Measurements from ENCODE around the gene USP36. TPM values are rescaled to one million over a fixed set of nuclear protein-coding genes. Genes with fewer than 3 reads are reported as not detected.
"Not testable (repeated sequence)": the region's sequence is repeated elsewhere in the genome, so short reads cannot be mapped to it uniquely, and the experiment has no call there.

The USP36 gene
- total RNA-seq, 1 donor from 2014 or later, result 21.9 TPM

GRCh38 chr17:78767806-78768205 lies 72.8 kb downstream of the USP36 start:
- DNase-seq (ENCODE audit: low spot score), result no peak

DNA sequence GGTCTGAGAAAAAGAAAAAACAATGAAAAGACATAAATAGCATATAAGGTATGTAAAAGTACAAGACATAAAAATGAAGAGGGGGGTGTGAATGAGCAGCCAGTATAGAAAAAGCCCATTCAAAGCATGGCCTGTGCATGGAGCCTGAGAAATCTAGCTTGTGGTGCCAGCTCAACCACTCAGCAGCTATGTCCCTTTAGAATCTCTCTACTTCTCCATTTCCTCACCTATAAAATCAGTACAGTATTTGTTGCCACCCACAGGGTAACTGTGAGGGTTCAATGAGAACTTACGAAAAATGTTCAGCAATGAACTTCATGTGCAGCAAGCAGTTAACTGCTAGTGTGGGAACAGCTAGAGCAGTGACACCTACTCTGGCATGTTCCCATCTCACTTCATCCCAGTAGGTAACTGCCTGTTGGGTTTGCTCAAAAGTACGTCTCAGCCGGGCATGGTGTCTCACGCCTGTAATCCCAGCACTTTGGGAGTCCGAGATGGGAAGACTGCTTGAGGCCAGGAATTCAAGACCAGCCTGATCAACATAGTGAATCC lies 73.8 kb downstream of the USP36 start:
- DNase-seq (ENCODE audit: low spot score), result no peak

GRCh38 chr17:78766225-78766624 lies 74.4 kb downstream of the USP36 start:
- DNase-seq (ENCODE audit: low spot score), result no peak

- DNase-seq (ENCODE audit: low spot score), result no peak
Measured at GRCh38 chr17:78765821-78766220, 74.8 kb downstream of the USP36 start.

DNA sequence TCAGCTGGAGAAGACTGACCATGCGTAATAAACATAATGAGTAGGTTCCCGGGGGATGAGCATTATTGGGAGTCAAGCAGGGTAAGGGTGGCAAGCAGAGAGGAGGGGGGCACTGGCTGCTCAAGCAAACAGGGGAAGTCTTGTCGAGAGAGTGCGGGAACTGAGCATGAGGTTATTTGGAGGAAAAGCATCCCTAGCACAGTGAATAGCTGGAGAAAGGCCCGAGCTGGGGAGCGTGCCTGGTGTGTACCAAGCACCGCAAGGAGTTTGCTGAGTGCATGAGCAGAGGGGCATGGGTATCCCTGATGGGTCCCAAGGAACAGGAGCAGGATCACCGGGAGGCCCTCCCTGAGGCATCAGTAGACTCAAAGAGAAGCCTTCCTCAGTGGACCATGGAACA lies 75.7 kb downstream of the USP36 start:
- DNase-seq (ENCODE audit: low spot score), result no peak

DNA sequence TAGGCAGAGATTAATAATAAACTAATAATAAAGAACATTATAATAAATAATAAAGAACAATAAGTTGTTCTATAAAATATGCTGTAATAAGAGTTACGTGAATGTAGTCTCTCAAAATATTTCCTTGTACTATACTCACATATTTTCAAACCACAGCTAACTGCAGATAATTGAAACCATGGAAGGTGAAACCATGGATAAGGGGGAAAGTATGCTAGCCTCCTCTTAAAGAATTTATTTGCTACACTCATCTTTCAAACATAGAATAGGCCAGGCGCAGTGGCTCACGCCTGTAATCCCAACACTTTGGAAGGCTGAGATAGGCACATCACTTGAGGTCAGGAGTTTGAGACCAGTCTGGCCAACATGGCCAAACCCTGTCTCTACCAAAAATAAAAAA lies 77.1 kb downstream of the USP36 start:
- no peak for DNase-seq (ENCODE audit: low spot score)

DNA sequence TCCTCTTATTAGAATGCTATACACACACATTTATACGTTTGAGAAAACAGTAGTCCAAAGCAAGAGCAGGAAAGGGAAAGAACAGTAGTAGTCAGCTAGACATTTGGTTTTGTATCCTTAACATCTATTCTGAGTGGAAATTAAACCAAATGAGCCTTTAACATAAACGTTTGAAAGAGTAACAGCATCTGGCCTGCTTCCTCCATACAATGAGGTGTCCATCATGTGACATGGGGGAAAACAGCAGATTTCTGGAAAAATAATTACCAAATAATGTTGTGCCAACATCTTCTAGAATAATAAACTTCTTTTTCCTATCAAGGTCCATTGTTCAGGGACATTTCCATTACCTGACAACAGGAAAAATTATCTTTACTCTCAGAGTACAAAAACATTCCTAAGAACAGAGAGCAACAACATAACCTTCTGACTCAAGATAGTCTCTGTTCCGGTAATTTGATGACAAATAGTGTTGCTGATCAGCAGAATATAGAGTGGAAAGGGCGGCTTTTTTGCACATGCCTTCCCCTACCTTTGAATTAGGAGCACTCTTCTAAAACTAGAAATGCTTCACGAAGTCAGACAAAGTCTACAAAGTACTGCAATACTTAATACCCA lies 78.7 kb downstream of the USP36 start:
- DNase-seq (ENCODE audit: low spot score), result no peak

DNA sequence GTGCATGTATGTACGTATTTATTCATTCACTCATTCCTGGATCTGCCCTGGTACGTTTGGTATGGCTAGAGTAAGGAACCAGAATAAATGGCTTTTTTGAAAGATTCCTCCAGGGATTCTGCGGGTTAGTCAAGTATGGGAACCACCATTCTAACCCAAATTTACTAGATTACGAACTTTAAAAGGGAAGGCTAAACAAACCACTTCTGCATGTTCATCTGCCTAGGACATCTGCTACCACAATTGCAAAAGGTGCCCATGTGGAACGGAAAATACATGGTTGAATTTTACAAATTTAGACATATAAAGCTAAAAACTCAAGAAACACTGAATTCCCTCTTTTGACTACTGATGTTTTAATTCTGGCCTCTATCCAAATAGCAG lies 80.7 kb downstream of the USP36 start:
- DNase-seq (ENCODE audit: low spot score), result no peak

GRCh38 chr17:78759203-78759968 lies 81.2 kb downstream of the USP36 start:
- no peak for DNase-seq (ENCODE audit: low spot score)

- DNase-seq (ENCODE audit: low spot score), result no peak
Measured at GRCh38 chr17:78753316-78754250, 87.0 kb downstream of the USP36 start.

DNA sequence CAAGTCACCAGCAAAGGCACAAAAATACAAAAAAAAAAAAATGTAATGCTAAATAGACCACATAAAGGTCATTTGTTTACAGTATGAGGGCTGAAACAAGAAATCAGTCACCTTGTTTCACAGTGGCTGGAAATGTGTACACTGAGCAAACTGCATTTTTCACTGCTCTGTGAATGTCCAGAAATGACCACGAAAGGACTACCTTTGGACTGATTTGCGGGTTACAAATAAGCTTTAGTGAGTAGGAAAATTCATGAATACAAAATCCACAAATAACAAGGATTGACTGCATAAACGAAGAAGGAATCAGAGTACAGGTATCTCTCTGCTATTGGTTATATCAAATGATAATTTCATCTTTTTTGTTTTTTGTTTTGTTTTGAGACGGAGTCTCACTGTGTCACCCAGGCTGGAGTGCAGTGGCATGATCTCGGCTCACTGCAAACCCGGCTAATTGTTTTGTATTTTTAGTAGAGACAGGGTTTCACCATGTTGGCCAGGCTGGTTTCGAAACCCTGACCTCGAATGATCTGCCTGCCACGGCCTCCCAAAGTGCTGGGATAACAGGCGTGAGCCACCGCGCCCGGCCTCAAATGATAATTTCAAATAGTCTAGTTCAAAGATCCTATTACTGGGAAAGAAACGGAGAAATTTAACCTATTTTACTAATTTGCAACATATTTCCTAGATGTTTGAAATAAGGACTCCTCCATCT lies 89.0 kb downstream of the USP36 start:
- DNase-seq (ENCODE audit: low spot score), result no peak

DNA sequence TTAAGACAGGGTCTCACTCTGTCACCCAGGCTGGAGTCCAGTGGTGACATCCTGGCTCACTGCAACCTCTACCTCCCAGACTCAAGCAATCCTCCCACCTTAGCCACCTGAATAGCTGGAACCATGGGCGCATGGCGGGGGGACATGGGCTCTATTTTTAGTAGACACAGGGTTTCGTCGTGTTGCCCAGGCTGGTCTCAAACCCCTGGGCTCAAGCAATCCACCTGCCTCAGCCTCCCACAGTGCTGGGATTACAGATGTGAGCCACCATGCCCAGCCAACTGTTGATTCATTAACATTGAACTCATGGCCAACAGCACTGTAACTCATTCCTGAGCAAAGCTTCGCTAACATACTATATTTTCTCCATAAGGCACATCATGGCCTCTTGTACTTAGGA lies 89.6 kb downstream of the USP36 start:
- not testable (repeated sequence) for DNase-seq (ENCODE audit: low spot score)

GRCh38 chr17:78748730-78749317 lies 91.8 kb downstream of the USP36 start:
- DNase-seq (ENCODE audit: low spot score), result peak; percentile 50

DNA sequence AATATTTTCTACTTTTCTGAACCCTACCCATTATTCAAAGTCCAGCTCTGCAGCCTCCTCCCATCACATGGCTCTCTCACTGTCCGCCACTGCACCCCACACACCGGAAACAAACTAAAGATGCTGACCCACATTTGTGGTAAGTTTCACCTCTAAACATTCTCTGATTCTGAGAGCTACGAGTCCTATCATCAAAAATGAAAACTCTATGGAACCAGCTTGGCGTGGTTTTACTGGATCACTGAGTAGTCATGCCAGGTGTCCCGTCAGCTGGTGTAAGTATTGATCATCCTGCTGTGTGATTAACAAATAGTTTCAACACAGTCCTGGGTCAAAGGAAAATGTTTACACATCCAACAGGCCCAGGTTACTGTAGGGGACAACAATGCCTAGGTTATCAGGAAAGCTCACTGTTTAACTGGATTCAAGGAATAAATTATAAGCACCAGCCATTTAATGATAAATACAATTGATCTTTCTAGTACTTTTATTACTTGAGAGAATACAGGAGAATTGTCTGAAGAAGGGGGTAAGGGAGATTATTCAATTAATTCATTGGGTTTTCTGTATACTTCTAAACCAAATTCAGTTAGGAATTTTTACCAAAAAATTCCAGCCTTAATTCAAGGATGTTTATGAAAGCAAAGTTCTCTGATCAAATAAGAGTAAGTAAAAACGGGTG lies 92.4 kb downstream of the USP36 start:
- no peak for DNase-seq (ENCODE audit: low spot score)

DNA sequence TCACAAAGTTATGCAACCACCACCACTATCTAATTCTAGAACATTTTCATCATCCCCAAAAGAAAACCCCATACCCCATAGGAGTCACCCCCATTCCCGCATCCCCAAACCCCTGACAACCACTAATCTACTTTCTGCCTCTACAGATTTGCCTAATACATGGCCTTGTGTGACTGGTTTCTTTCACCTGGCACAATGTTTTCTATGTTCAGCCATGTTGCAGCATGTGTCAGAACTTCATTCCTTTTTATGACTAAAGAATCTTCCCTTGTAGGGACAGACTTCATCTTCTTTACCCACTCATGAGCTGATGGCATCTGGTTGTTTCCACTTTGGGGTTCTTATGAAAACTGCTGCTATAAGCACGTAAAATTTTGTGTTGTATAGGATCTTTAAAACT lies 93.1 kb downstream of the USP36 start:
- DNase-seq (ENCODE audit: low spot score), result no peak

DNA sequence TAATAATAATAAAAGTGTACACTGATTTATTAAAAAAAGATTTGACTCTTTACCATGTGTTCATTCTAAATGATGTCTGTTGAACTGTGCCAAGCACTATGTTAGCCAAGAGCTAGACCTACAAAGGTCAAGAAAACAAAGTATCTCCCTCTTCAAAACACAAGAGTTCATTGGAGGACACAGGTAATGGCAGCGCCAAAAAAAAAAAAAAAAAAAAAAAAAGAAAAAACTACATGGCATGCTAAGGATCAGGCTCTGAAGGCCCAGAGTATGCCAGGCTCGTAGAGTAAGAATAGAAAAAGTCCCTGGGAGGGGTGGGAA lies 93.7 kb downstream of the USP36 start:
- no peak for DNase-seq (ENCODE audit: low spot score)

DNA sequence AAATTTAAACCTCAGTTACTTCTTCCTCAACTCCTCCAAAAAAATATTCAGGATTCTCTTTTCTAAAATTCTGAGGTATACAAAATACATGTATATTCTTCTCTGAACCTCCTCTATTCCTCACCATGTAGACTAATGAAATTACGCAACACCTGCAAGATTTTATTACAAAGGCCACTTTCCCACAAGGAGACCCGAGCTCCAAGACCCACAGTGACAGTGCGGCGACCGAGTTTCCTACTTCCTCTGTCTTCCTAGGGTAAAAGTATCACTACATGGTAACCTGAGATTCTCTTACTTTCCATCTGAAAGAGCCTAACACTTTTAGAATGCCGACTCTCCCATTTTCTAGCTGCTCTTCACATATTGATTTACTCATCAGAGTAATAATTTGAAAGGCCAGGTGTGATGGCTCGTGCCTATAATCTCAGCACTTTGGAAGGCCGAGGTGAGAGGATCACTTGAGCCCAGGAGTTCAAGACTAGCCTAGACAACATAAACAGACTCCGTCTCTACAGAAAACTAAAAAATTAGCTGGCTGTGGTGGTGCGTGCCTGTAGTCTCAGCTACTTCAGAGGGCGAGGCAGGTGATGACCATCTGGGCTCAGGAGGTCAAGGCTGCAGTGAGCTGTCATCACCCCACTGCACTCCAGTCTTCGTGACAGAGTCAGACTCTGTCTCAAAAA lies 94.2 kb downstream of the USP36 start:
- DNase-seq (ENCODE audit: low spot score), result no peak

All from umbilical cord (tissue), 2 donors.